ENCODE results near the gene GLIS1.

- TF ChIP-seq, protein P1, sequence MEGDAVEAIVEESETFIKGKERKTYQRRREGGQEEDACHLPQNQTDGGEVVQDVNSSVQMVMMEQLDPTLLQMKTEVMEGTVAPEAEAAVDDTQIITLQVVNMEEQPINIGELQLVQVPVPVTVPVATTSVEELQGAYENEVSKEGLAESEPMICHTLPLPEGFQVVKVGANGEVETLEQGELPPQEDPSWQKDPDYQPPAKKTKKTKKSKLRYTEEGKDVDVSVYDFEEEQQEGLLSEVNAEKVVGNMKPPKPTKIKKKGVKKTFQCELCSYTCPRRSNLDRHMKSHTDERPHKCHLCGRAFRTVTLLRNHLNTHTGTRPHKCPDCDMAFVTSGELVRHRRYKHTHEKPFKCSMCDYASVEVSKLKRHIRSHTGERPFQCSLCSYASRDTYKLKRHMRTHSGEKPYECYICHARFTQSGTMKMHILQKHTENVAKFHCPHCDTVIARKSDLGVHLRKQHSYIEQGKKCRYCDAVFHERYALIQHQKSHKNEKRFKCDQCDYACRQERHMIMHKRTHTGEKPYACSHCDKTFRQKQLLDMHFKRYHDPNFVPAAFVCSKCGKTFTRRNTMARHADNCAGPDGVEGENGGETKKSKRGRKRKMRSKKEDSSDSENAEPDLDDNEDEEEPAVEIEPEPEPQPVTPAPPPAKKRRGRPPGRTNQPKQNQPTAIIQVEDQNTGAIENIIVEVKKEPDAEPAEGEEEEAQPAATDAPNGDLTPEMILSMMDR (IDR thresholded peaks at IDR 0.05; ENCODE audit: control extremely low read depth in 1 of 3, insufficient read depth in 1 of 3, low read depth in 1 of 3, low read length in 3 of 3) = no peak
- TF ChIP-seq ZNF274 (IDR thresholded peaks at IDR 0.05; ENCODE audit: borderline replicate concordance, extremely low read depth, low read length) (no peak), NRF1 (IDR thresholded peaks at IDR 0.05; ENCODE audit: low read depth, low read length) (no peak), EZH2 (IDR thresholded peaks at IDR 0.05; ENCODE audit: low read depth, low read length, severe bottlenecking) (no peak), EP300 (IDR thresholded peaks at IDR 0.05; ENCODE audit: borderline replicate concordance in 1 of 2, low read depth in 2 of 2, low read length in 2 of 2) (no peak), CEBPB (IDR thresholded peaks at IDR 0.05; ENCODE audit: low read depth, low read length) (no peak), SUZ12 (IDR thresholded peaks at IDR 0.05; ENCODE audit: low read length) (no peak), HDAC2 (IDR thresholded peaks at IDR 0.05; ENCODE audit: borderline replicate concordance in 1 of 2, low read depth in 2 of 2, low read length in 2 of 2) (no peak), POLR2A (IDR thresholded peaks at IDR 0.05; ENCODE audit: control extremely low read depth in 1 of 2, low read depth in 2 of 2, low read length in 2 of 2) (no peak), BRCA1 (IDR thresholded peaks at IDR 0.05; ENCODE audit: low read depth, low read length) (no peak)
- TF ChIP-seq, protein P2, sequence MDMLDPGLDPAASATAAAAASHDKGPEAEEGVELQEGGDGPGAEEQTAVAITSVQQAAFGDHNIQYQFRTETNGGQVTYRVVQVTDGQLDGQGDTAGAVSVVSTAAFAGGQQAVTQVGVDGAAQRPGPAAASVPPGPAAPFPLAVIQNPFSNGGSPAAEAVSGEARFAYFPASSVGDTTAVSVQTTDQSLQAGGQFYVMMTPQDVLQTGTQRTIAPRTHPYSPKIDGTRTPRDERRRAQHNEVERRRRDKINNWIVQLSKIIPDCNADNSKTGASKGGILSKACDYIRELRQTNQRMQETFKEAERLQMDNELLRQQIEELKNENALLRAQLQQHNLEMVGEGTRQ (IDR thresholded peaks at IDR 0.05; ENCODE audit: low read length) = no peak
These were observed 195.7 kb downstream of the GLIS1 start for GRCh38 chr1:53543130-53543777.

All from H1 (cell line).